HEK293T (cell line): ENCODE results near the gene BMPER.

Experiments used
- ARNT ChIP-seq: fragments of 450-650 bp; IDR thresholded peaks from 2 replicates; pipeline ENCODE4 v1.6.1; 2017; ENCODE audit warnings: mild to moderate bottlenecking
- BHLHE40 ChIP-seq: fragments of 450-650 bp; IDR thresholded peaks from 2 replicates; pipeline ENCODE4 v1.6.1; 2016; ENCODE audit warnings: mild to moderate bottlenecking, moderate library complexity, borderline replicate concordance
- ELF4 ChIP-seq: fragments of 450-650 bp; IDR thresholded peaks from 2 replicates; pipeline ENCODE4 v1.6.1; 2017; ENCODE audit warnings: antibody characterized with exemption
- FOXA1 ChIP-seq: fragments of 450-650 bp; IDR thresholded peaks from 2 replicates; pipeline ENCODE4 v1.6.1; 2016; ENCODE audit warnings: mild to moderate bottlenecking
- FOXK2 ChIP-seq: fragments of 450-650 bp; IDR thresholded peaks from 2 replicates; pipeline ENCODE4 v1.6.1; 2016; ENCODE audit warnings: mild to moderate bottlenecking
- FOXM1 ChIP-seq: fragments of 450-650 bp; IDR thresholded peaks from 2 replicates; pipeline ENCODE4 v1.6.1; 2017; ENCODE audit warnings: mild to moderate bottlenecking, borderline replicate concordance
- L3MBTL2 ChIP-seq: fragments of 450-650 bp; conservative IDR thresholded peaks from 2 replicates; pipeline ENCODE4 v1.6.1; 2016; ENCODE audit warnings: mild to moderate bottlenecking
- LEF1 ChIP-seq: fragments of 450-650 bp; IDR thresholded peaks from 2 replicates; pipeline ENCODE4 v1.6.1; 2017; ENCODE audit warnings: mild to moderate bottlenecking, borderline replicate concordance
- NFRKB ChIP-seq: fragments of 450-650 bp; IDR thresholded peaks from 2 replicates; pipeline ENCODE4 v1.6.1; 2016; ENCODE audit warnings: mild to moderate bottlenecking, moderate library complexity
- SP1 ChIP-seq: fragments of 450-650 bp; IDR thresholded peaks from 2 replicates; pipeline ENCODE4 v1.6.1; 2017
- SUZ12 ChIP-seq: fragments of 450-650 bp; IDR thresholded peaks from 2 replicates; pipeline ENCODE4 v1.6.1; 2016; ENCODE audit warnings: mild to moderate bottlenecking
- TARDBP ChIP-seq: fragments of 450-650 bp; IDR thresholded peaks from 2 replicates; pipeline ENCODE4 v1.6.1; 2016
- ZNF384 ChIP-seq: fragments of 450-650 bp; IDR thresholded peaks from 2 replicates; pipeline ENCODE4 v1.6.1; 2016
- TF ChIP-seq, protein P1 (sequence below): fragments of 450-650 bp; IDR thresholded peaks from 2 replicates; pipeline ENCODE4 v1.6.1; 2016

DNA sequence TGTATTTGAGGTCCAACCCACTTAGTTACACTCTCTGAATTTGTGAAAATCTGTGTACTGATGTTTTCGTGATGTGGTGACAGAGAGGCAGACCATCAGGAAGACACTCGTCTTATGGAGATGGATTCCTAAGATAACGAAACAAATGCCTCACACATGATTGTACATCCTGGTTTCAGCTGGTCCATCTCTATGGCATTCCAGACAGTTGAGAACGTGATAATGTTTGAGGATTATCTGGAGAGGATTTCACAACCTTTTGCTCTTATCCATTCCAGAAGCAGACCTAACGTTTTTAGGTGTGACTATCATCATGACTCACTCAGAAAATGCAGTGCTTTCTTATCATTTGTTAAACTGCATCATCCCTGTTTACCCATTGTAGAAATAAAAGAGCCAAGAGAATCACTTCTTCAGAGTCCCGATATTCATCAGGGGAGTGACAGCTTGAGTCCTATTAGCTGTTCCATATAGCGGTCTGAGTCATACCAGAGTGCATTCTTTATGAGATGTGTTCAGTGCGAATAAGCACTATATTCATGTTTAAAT lies 74.5 kb downstream of the BMPER start:
- TF ChIP-seq FOXM1 (no peak), SUZ12 (no peak), L3MBTL2 (no peak), SP1 (no peak), ELF4 (no peak), NFRKB (no peak), LEF1 (no peak), ARNT (no peak), BHLHE40 (no peak), TARDBP (no peak), ZNF384 (no peak), FOXA1 (no peak), FOXK2 (no peak)
- TF ChIP-seq, protein P1, sequence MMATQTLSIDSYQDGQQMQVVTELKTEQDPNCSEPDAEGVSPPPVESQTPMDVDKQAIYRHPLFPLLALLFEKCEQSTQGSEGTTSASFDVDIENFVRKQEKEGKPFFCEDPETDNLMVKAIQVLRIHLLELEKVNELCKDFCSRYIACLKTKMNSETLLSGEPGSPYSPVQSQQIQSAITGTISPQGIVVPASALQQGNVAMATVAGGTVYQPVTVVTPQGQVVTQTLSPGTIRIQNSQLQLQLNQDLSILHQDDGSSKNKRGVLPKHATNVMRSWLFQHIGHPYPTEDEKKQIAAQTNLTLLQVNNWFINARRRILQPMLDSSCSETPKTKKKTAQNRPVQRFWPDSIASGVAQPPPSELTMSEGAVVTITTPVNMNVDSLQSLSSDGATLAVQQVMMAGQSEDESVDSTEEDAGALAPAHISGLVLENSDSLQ = no peak
